Inferior parietal cortex (tissue), 1 donor: ENCODE results near the gene KRTAP5-6.

Experiments used
- DNase-seq: peaks from one replicate; pipeline ENCODE4 v3.0.0-alpha.2; 2016; ENCODE audit errors: extremely low spot score

The KRTAP5-6 gene

DNA sequence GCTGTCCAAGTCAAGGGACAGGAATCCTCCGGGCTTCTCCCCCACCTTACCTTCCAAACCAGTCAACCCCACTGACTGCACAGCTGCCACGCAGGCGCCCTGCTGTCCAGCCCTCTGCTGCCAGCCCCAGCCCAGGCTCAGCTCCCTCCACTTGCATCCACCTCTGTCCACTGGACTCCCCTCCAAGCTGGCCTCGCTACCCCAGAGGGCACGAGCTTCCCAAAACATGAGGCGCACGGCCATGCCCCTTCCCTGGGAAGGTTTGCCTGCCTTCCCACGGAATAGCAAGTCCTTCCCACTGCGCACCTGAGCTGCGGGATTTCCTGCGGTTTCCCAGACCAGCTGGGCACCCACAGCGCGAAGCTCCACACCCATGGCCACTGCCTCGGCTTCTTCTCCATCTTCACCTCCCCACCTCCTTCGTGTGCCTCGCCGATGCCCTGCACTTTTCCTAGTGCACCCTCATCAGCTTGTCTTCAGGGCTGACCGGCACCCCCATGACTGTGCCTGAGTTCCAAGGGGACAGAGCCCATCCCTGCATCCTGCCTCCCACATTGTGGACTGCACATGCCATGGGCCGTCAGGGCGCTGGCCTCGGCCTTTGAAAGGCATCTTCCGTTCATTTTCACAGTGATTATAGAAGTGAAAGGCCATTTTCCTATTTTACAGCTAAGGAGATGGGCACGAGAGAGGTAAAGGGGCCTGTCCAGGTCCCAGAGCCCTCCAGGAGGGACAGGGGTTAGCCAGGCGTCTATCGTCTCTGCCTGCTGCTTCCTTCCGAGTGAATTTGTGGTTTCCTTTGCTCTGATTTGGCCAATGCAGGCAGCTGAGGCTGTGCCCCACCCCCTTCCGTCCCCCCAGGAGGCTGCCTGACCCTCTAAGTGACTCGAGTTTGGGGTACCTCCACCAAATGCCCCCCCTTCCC is 37.0 kb downstream of the KRTAP5-6 start:
- DNase-seq: no peak

DNA sequence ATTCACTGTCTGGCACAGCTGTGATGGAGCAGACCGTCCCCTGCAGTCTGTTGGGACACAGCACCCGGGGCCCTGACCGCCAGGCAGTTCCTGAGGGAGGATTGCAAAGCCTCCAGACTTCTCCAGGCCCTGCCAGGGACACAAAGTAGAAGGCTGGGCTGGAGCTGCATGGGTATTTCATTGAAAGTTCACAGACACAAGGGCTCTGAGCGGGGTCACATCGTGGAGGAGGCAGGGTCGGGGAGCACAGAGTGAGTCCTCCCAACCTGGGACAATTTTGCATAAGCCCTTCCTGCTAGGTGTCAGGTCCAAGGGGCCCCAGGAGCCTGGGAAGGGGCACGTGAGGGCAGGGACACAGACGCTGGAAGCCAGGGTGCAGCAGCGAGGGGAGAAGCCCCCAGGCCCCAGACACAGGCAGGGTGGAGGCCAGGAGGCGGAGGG is 37.7 kb downstream of the KRTAP5-6 start:
- no peak for DNase-seq

DNA sequence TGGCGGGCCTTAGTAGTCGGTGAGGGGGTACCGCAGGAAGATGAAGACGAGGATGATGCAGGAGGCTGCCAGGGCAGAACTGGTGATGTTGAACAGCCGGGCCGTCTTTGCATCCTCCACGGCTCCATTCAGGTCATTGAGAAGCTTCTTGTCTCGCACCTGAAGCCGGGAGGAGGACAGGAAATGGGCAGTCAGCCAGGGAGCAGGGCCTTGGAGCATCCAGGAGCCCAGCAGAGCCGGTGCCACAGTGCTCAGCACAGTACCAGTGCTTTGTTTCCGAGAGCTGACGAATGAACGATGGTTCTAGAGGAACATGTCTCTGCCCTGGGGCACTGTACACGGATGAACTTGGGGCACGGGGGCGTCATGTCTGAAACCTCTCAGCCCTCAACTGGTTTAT is 38.3 kb downstream of the KRTAP5-6 start:
- no peak for DNase-seq

DNA sequence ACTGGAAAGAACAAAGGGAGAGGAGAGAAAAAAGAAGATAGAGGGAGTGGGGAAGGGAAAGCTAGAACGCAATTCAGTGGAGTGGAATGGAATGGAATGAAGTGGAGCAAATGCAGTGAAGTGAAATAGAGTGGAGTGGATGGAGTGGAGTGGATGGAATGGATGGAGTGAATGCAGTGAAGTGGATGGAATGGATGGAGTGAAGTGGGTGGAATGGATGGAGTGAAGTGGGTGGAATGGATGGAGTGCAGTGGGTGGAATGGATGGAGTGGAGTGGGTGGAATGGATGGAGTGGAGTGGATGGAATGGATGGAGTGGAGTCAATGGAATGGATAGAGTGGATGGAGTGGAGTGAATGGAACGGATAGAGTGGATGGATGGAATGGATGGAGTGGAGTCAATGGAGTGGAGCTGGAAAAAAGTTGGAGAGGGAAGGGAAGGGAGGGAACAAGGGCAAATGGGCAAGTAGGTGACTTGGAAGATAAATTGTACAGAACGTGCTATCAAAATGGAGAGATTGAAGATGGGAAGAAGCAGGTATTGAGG is 39.5 kb downstream of the KRTAP5-6 start:
- DNase-seq: no peak

DNA sequence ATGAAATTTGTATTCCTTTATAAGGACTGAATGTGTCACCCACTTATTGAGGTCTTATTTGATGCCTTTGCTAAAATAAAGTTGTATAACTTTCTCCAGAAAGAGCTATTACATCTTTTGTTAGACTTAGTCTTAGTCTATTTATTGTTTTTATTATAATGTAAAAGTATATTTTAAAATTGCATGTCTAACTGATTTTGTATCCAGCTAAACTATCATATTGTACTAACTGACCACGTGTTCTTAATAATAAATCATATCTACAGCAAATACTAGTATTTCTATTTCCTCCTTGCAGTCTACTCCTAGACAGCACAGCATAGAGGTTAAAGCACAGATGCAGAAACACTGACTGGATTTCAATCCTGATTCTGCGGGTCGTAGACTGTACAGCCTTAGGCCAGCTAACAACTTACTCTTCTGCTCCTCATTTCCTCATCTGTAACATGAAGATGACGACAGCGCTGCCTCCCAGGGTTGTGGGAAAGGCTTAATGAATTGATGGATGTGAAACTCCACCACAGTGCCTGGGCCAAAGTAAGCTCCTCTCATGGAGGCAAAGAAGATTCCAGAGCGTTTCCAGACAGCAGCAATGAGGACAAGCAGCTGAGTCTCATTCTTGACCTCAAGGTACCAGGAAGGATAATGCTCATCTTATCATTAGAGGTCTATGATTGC is 40.2 kb downstream of the KRTAP5-6 start:
- no peak for DNase-seq

GRCh38 chr11:1738380-1738779 is 41.4 kb downstream of the KRTAP5-6 start:
- DNase-seq: no peak

GRCh38 chr11:1739576-1739975 is 42.6 kb downstream of the KRTAP5-6 start:
- DNase-seq: no peak

DNA sequence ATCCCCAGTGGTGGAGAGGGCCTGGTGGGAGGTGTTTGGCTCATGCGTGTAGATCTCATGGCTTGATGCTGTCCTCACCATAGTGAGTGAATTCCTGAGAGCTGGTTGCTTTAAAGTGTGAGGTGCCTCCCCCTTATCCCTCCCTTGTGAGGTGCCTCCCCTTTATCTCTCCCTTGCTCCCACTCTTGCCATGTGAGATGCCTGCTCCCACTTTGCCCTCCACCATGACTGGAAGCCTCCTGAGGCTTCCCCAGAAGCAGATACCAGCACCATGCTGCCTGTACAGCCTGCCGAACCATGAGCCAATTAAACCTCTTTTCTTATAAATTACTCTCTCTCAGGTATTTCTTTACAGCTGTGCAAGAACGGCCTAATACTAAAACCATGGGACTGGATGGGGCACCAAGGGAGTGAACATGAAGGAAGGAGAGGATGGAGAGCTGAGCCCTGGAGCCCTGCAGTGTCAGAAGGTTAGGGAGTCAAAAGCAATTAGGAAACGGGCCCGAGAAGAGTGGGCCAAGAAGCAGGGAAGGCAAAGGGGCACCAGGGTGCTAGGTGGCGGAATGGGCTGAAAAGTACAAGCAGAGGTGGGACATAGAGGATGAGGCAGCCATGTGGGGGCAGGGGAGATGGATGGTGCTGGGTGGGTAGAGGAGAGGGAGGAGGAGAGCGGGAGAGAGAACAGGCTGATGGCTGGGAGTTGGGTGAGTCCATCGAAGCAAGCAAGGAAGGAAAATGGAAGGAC is 44.0 kb downstream of the KRTAP5-6 start:
- DNase-seq: no peak

- DNase-seq: no peak
These were observed 44.7 kb downstream of the KRTAP5-6 start for GRCh38 chr11:1741741-1742140.

DNA sequence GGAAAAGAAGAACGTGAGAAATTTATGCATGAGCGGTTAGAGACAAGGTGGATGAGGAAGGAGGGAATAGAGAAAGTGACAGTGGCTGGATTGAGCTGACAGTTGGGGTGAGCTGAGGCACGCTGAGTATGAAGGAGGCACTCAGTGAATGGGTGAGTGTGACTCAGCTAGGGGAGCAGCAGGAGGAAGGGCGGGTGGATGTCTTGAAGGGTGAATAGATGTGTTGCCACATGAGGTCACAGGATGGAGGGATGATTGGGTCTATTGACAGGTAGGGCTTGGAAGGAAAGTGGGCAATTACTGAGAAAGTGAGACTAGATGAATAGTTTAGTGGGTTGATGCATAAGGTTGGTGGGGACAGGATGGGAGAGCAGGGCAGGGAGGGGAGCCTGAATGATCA is 45.4 kb downstream of the KRTAP5-6 start:
- DNase-seq: no peak

DNA sequence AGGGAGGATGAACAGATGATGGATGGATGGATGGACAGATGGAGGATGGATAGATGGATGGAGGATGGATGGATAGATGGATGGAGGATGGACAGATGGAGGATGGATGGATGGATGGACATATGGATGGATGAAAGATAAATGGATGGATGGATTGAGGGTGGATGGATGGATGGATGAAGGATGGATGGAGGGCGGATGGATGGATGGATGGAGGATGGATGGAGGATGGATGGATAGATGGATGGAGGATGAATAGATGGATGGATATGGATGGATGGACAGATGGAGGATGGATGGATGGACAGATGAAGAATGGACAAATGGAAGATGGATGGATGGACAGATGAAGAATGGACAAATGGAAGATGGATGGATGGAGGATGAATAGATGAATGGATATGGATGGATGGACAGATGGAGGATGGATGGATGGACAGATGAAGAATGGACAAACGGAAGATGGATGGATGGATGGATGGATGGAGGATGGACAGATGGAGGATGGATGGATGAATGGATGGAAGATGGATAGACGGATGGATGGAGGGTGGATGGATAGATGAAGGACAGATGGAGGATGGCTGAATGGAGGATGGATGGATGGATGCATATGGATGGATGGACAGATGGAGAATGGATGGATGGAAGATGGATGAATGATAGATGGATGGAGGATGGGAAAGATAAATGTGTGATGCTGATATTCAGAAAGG is 46.0 kb downstream of the KRTAP5-6 start:
- no peak for DNase-seq

- no peak for DNase-seq
These were observed 46.7 kb downstream of the KRTAP5-6 start for GRCh38 chr11:1743585-1744136.

- no peak for DNase-seq
These were observed 47.3 kb downstream of the KRTAP5-6 start for GRCh38 chr11:1744137-1744886.

- DNase-seq: no peak
These were observed 48.1 kb downstream of the KRTAP5-6 start for GRCh38 chr11:1744891-1745700.

DNA sequence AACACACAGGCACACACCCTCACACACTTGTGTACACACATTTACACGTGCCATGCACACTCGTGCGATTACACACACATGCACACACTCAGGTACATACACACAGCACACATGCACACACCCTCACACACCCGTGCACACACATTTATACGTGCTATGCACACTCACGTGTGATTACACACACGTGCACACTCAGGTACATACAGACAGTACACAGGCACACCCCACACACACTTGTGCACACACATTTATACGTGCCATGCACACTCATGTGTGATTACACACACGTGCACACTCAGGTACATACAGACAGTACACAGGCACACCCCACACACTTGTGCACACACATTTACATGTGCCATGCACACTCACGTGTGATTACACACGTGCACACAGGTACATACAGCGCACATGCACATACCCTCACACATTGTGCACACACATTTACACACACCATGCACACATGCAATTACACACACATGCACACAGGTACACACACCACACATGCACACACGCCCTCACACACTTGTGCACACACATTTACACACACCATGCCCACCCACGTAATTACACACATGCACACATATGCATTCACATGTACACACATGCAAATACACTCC is 48.8 kb downstream of the KRTAP5-6 start:
- no peak for DNase-seq

DNA sequence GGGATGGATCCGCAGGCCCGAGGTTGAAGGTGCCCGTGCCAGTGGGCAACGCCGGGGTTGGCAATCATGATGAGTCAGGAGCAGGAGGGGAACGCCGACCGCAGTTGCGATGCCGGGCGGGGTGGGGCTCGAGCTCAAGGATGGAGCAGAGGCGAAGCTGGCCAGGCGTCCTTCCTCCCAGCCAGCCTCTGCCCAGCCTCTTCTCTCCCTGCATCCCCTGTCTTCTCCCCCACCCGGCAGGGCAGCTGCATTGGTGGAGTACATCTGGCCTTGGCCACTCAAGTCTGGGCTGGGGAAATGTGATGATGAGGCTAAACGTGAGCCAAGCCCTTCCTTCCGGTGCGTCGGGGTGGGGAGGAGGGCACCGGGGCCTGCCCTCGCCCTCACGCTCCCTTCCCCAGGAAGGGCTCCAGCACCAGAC is 49.5 kb downstream of the KRTAP5-6 start:
- no peak for DNase-seq

GRCh38 chr11:1746956-1747752 is 50.2 kb downstream of the KRTAP5-6 start:
- DNase-seq: no peak
